SK-N-SH (cell line): ENCODE measurements around the gene CUEDC2. TPM values are rescaled to one million over a fixed set of nuclear protein-coding genes. Genes with fewer than 3 reads are reported as not detected.

ENCODE experiments used
- CTCF ChIA-PET: fragments of 300-600, 350-600 bp; formaldehyde crosslinking; extraction: SDS; loops from one replicate; lab custom pipeline; 2021; lab: Yijun Ruan, JAX
- POLR2A ChIA-PET: fragments of 350-600 bp; sonication (Branson Sonifier 250); formaldehyde crosslinking; extraction: SDS; loops from one replicate; lab custom pipeline; 2020; ENCODE audit warnings: antibody characterized with exemption, inconsistent platforms; lab: Yijun Ruan, JAX
- DNase-seq: peaks from one replicate; pipeline ENCODE4 v3.0.0; 2012
- H2AFZ ChIP-seq: fragments of 200-600 bp; sonication (generic); 2 replicates; pipeline ENCODE4 v1.8.1; 2016; ENCODE audit warnings: antibody characterized with exemption, mild to moderate bottlenecking, low read depth
- H3F3A ChIP-seq: fragments of 200-600 bp; sonication (generic); replicated peaks from 2 replicates; pipeline ENCODE3; 2016; ENCODE audit warnings: antibody characterized with exemption, mild to moderate bottlenecking; ENCODE audit not compliant: insufficient read depth
- H3K27ac ChIP-seq, 2 experiments: fragments of 200-500 bp in 1 of 2; fragments of 200-600 bp in 1 of 2; sonication (Bioruptor generic) in 1 of 2; sonication (generic), shearing (Covaris generic) in 1 of 2; 2 replicates each; pipeline versions ENCODE4 v1.5.1 to v1.6.1; 2014 to 2016; ENCODE audit warnings: low read depth in 2 of 2, inconsistent platforms in 1 of 2, low read length in 1 of 2, mild to moderate bottlenecking in 1 of 2, mixed read lengths in 1 of 2
- H3K27me3 ChIP-seq: fragments of 200-600 bp; sonication (generic), shearing (Covaris generic); 2 replicates; pipeline ENCODE4 v1.6.1; 2016; ENCODE audit warnings: mixed run types; ENCODE audit not compliant: insufficient read depth
- H3K36me3 ChIP-seq, 2 experiments: fragments of 200-500 bp in 1 of 2; fragments of 200-600 bp in 1 of 2; sonication (Bioruptor generic) in 1 of 2; sonication (generic) in 1 of 2; replicated peaks in 1 of 2; 2 replicates each; pipeline versions ENCODE3 to v1.5.1; 2014 to 2016; ENCODE audit warnings: low read length in 1 of 2, mild to moderate bottlenecking in 1 of 2; ENCODE audit not compliant: insufficient read depth in 2 of 2, control insufficient read depth in 1 of 2
- H3K4me1 ChIP-seq, 2 experiments: fragments of 200-500 bp in 1 of 2; fragments of 200-600 bp in 1 of 2; sonication (Bioruptor generic) in 1 of 2; sonication (generic), shearing (Covaris generic) in 1 of 2; 2 replicates each; pipeline versions ENCODE4 v1.5.1 to v1.6.1; 2014 to 2016; ENCODE audit warnings: low read depth in 1 of 2, low read length in 1 of 2, mixed run types in 1 of 2; ENCODE audit not compliant: insufficient read depth in 2 of 2, control insufficient read depth in 1 of 2
- H3K4me2 ChIP-seq: fragments of 200-600 bp; sonication (generic), shearing (Covaris generic); 2 replicates; pipeline ENCODE4 v1.6.1; 2017; ENCODE audit warnings: mixed run types
- H3K4me3 ChIP-seq, 2 experiments: fragments of 200-500 bp in 1 of 2; fragments of 200-600 bp in 1 of 2; sonication (Bioruptor generic) in 1 of 2; sonication (generic), shearing (Covaris generic) in 1 of 2; 2 replicates each; pipeline versions ENCODE4 v1.5.1 to v1.8.1; 2014 to 2016; ENCODE audit warnings: low read depth in 2 of 2, inconsistent platforms in 1 of 2, low read length in 1 of 2, mild to moderate bottlenecking in 1 of 2, mixed read lengths in 1 of 2, moderate library complexity in 1 of 2
- H3K79me2 ChIP-seq: fragments of 200-600 bp; sonication (generic); 2 replicates; pipeline ENCODE4 v1.8.1; 2017; ENCODE audit warnings: mild to moderate bottlenecking; ENCODE audit not compliant: insufficient read depth
- H3K9ac ChIP-seq: fragments of 200-600 bp; sonication (generic); 2 replicates; pipeline ENCODE4 v1.6.1; 2017; ENCODE audit warnings: mixed run types
- H3K9me2 ChIP-seq: fragments of 200-600 bp; sonication (generic); 2 replicates; pipeline ENCODE4 v1.6.1; 2017; ENCODE audit warnings: mixed run types
- H3K9me3 ChIP-seq: fragments of 200-600 bp; sonication (generic); 2 replicates; pipeline ENCODE4 v1.6.1; 2017; ENCODE audit warnings: mixed run types, mild to moderate bottlenecking, moderate library complexity
- H4K20me1 ChIP-seq: fragments of 200-600 bp; sonication (generic); 2 replicates; pipeline ENCODE4 v1.6.1; 2017; ENCODE audit warnings: mild to moderate bottlenecking, mixed run types; ENCODE audit not compliant: insufficient read depth
- CHD2 ChIP-seq: fragments of 150-350 bp; IDR thresholded peaks from 2 replicates; pipeline ENCODE4 v1.6.1; 2018; ENCODE audit warnings: low read length; ENCODE audit not compliant: partially characterized antibody
- EZH2phosphoT487 ChIP-seq: fragments of 200-600 bp; sonication (generic); IDR thresholded peaks from 2 replicates; pipeline ENCODE4 v1.6.1; 2017; ENCODE audit warnings: low read depth, mixed run types, mild to moderate bottlenecking, antibody characterized with exemption, moderate library complexity, borderline replicate concordance
- FOXJ3 ChIP-seq: sonication (generic); formaldehyde crosslinking; IDR thresholded peaks from 2 replicates; pipeline ENCODE4 v1.5.1; 2020; ENCODE audit warnings: mild to moderate bottlenecking, missing genetic modification reagents
- FOXM1 ChIP-seq: IDR thresholded peaks from 2 replicates; pipeline ENCODE4 v1.4.0; 2012; ENCODE audit warnings: low read depth, mild to moderate bottlenecking
- GABPA ChIP-seq: IDR thresholded peaks from 2 replicates; pipeline ENCODE4 v1.4.0; 2012; ENCODE audit warnings: low read depth, mild to moderate bottlenecking
- GATA2 ChIP-seq: sonication (generic); formaldehyde crosslinking; IDR thresholded peaks from 2 replicates; pipeline ENCODE4 v1.5.0; 2020; ENCODE audit warnings: mild to moderate bottlenecking, missing genetic modification reagents
- NRF1 ChIP-seq: IDR thresholded peaks from 2 replicates; pipeline ENCODE4 v1.6.1; 2012; ENCODE audit warnings: low read depth, mild to moderate bottlenecking, low read length
- RFX5 ChIP-seq: IDR thresholded peaks from 2 replicates; pipeline ENCODE4 v1.6.1; 2012; ENCODE audit warnings: mild to moderate bottlenecking, improper control_type of control experiment, low read length
- SIN3A ChIP-seq: IDR thresholded peaks from 2 replicates; pipeline ENCODE4 v1.6.1; 2012; ENCODE audit warnings: low read depth, mild to moderate bottlenecking, low read length, moderate library complexity, borderline replicate concordance
- SMC3 ChIP-seq: IDR thresholded peaks from 2 replicates; pipeline ENCODE4 v1.6.1; 2012; ENCODE audit warnings: low read depth, low read length, improper control_type of control experiment
- TAF1 ChIP-seq: IDR thresholded peaks from 2 replicates; pipeline ENCODE4 v1.6.1; 2012; ENCODE audit warnings: low read depth, mild to moderate bottlenecking, low read length, moderate library complexity, borderline replicate concordance
- TEAD4 ChIP-seq: IDR thresholded peaks from 2 replicates; pipeline ENCODE4 v1.4.0; 2012; ENCODE audit warnings: mild to moderate bottlenecking, borderline replicate concordance; ENCODE audit not compliant: insufficient read depth
- WGBS: methylation state at CpG from one replicate; pipeline ENCODE4 v1.1.6; 2017; ENCODE audit warnings: low lambda C conversion rate; 5-methylcytosine and 5-hydroxymethylcytosine counted together
- polyA plus RNA-seq, 3 experiments: library from polyadenylated mRNA; depleted of rRNA; stranded (reverse); fragments of >200 nt; gene quantifications; 2 replicates each; pipeline ENCODE4 v1.2.3, GENCODE V29; 2012
- TF ChIP-seq, protein P1 (sequence below): IDR thresholded peaks from 2 replicates; pipeline ENCODE4 v1.4.0; 2012; ENCODE audit warnings: low read depth
- TF ChIP-seq, protein P2 (sequence below): fragments of 150-350 bp; IDR thresholded peaks from 2 replicates; pipeline ENCODE4 v1.6.1; 2016; ENCODE audit warnings: mild to moderate bottlenecking, low read depth, low read length
- TF ChIP-seq, protein P3 (sequence below): fragments of 200-600 bp; sonication (generic); IDR thresholded peaks from 2 replicates; pipeline ENCODE4 v1.6.1; 2017; ENCODE audit warnings: antibody characterized with exemption, mild to moderate bottlenecking, moderate library complexity
- TF ChIP-seq, protein P4 (sequence below): fragments of 150-350 bp; IDR thresholded peaks from 2 replicates; pipeline ENCODE4 v1.6.1; 2017; ENCODE audit warnings: antibody characterized with exemption, low read length, low read depth, borderline replicate concordance
- TF ChIP-seq, protein P5 (sequence below): IDR thresholded peaks from 2 replicates; pipeline ENCODE4 v1.6.1; 2012; ENCODE audit warnings: mild to moderate bottlenecking, low read depth, low read length, moderate library complexity

Gene CUEDC2
- polyA plus RNA-seq, 1 of the 3 experiments (the other 2 are of a cell fraction) = 162 TPM

DNA sequence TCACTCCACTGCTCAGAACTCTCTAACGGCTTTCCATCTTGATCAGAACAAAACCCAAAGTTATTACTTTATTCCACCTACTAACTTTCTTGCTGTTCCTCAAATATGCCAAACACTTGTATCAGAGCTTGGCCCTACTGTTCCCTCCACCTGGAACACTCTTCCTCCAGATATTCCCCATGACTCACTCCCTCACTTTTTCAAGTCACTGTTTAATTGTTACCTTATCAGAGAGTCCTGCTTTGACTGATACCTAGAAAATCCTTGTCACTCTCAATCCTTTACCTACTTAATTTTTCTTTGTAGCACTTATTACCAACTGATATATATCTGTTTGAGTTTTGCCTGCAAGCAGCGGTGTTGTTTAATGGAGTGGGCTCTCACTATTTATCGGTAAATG, 42.5 kb downstream of the CUEDC2 start:
- H3K79me2 ChIP-seq = no peaks in the 10 kb centered on the region
- H3K36me3 ChIP-seq = no peaks in the 10 kb centered on the region
- H3K9me3 ChIP-seq = no peaks in the 10 kb centered on the region
- no peak overlapping the region for H2AFZ ChIP-seq
- H3K9ac ChIP-seq = no peak overlapping the region
- CTCF ChIA-PET = interaction anchor here (1.8 to 2.3 kb wide), 3 partner anchors 90 to 194 kb away, joined by 3 to 8 read pairs (median 7); no protein-coding TSS in a partner anchor
- no peak overlapping the region for H3K27ac ChIP-seq
- no peak overlapping the region for H3K4me2 ChIP-seq
- no peaks in the 10 kb centered on the region for H3K9me2 ChIP-seq
- no peak for TF ChIP-seq EZH2phosphoT487
- no peak for TF ChIP-seq RFX5
- TF ChIP-seq, protein P1, sequence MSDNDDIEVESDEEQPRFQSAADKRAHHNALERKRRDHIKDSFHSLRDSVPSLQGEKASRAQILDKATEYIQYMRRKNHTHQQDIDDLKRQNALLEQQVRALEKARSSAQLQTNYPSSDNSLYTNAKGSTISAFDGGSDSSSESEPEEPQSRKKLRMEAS = no peak
- TF ChIP-seq NRF1 = no peak
- TF ChIP-seq, protein P2, sequence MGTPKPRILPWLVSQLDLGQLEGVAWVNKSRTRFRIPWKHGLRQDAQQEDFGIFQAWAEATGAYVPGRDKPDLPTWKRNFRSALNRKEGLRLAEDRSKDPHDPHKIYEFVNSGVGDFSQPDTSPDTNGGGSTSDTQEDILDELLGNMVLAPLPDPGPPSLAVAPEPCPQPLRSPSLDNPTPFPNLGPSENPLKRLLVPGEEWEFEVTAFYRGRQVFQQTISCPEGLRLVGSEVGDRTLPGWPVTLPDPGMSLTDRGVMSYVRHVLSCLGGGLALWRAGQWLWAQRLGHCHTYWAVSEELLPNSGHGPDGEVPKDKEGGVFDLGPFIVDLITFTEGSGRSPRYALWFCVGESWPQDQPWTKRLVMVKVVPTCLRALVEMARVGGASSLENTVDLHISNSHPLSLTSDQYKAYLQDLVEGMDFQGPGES = no peak
- no peak for TF ChIP-seq GABPA
- TF ChIP-seq, protein P3, sequence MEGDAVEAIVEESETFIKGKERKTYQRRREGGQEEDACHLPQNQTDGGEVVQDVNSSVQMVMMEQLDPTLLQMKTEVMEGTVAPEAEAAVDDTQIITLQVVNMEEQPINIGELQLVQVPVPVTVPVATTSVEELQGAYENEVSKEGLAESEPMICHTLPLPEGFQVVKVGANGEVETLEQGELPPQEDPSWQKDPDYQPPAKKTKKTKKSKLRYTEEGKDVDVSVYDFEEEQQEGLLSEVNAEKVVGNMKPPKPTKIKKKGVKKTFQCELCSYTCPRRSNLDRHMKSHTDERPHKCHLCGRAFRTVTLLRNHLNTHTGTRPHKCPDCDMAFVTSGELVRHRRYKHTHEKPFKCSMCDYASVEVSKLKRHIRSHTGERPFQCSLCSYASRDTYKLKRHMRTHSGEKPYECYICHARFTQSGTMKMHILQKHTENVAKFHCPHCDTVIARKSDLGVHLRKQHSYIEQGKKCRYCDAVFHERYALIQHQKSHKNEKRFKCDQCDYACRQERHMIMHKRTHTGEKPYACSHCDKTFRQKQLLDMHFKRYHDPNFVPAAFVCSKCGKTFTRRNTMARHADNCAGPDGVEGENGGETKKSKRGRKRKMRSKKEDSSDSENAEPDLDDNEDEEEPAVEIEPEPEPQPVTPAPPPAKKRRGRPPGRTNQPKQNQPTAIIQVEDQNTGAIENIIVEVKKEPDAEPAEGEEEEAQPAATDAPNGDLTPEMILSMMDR = no peak
- TF ChIP-seq CHD2 = no peak
- TF ChIP-seq TEAD4 = no peak
- no peak for TF ChIP-seq FOXM1
- TF ChIP-seq SIN3A = no peak
- TF ChIP-seq, all 33 proteins: peak for 0
- POLR2A ChIA-PET = interaction anchor here (0.6 kb wide), 1 partner anchor 1403 kb away, joined by 3 read pairs; no protein-coding TSS in a partner anchor
- Histone ChIP-seq H3K4me3 (no peak overlapping the region), H3K4me1 (peaks cover 0 to 5% of the 10 kb centered on the region in 2 experiments; a peak in 1 of 4 replicates), H4K20me1 (no peaks in the 10 kb centered on the region), H3K27me3 (no peaks in the 10 kb centered on the region), H3F3A (peaks cover 3% of the 10 kb centered on the region)
- DNase-seq = no peak
- 50% methylated on average over 3 of the region's 3 CpGs for WGBS

DNA sequence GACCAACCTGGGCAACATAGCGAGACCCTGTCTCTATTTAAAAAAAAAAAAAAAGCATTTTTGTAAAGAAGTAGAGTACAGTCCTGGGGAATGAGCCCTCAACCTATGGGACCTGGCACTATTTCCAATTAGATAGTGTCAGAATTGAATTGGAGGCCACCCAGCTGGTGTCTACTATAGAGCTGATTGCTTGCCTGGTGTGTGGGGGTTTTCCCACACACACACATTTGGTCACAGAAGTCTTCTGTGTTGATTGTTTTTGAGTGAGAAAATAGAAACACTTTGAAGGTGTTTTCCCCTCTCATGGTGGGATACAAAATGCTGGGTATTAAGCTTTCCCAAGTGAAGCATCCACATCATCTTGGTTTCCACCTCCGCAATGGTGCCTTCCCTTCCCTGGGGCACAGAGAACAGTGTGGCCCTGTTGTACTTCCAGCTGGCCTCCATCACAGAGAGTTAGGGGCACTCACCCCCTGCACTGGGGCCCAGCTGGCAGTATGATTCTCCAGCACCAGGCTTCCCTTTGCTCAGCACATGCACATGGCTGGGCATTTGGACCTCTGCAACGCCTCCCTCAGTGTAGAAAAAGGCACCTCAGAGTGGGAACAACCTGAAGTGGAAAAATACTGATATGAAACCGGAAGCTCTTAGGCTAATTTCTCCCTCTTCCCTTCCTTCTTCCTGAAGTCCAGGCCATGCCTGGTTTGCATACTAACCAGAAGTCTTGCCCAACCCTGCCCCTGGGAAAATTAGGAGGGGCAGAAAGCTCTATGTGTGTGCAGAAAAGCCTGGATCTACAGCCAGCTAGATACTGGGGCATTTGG, 47.6 kb downstream of the CUEDC2 start:
- ChIA-PET CTCF (interaction anchor here (0.6 to 9.2 kb wide), 15 partner anchors 9 to 215 kb away, joined by 3 to 77 read pairs (median 6); partner anchors contain the start of gene FBXL15), POLR2A (interaction anchor here (0.7 kb wide), 1 partner anchor 239 kb away, joined by 3 read pairs; no protein-coding TSS in a partner anchor)
- H4K20me1 ChIP-seq = no peaks in the 10 kb centered on the region
- WGBS = 89% methylated on average over 4 of the region's 4 CpGs
- H3K9me2 ChIP-seq = no peaks in the 10 kb centered on the region
- no peak overlapping the region for H3K4me3 ChIP-seq
- H3K9me3 ChIP-seq = no peaks in the 10 kb centered on the region
- H3K27ac ChIP-seq = no peak overlapping the region
- no peaks in the 10 kb centered on the region for H3K79me2 ChIP-seq
- H3K9ac ChIP-seq = no peak overlapping the region
- H3K4me2 ChIP-seq = no peak overlapping the region
- no peaks in the 10 kb centered on the region; a peak in 1 of 4 replicates for H3K4me1 ChIP-seq
- H3F3A ChIP-seq = no peaks in the 10 kb centered on the region
- H2AFZ ChIP-seq = no peak overlapping the region
- H3K27me3 ChIP-seq = no peaks in the 10 kb centered on the region
- no peak for DNase-seq
- H3K36me3 ChIP-seq = peaks cover 0 to 19% of the 10 kb centered on the region in 2 experiments
- TF ChIP-seq NRF1 (no peak), GATA2 (CRISPR knock-in tag) (no peak), TAF1 (no peak), FOXM1 (no peak), SMC3 (no peak), FOXJ3 (CRISPR knock-in tag) (no peak), EZH2phosphoT487 (no peak)
- TF ChIP-seq, protein P4, sequence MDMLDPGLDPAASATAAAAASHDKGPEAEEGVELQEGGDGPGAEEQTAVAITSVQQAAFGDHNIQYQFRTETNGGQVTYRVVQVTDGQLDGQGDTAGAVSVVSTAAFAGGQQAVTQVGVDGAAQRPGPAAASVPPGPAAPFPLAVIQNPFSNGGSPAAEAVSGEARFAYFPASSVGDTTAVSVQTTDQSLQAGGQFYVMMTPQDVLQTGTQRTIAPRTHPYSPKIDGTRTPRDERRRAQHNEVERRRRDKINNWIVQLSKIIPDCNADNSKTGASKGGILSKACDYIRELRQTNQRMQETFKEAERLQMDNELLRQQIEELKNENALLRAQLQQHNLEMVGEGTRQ = no peak
- TF ChIP-seq, protein P5, sequence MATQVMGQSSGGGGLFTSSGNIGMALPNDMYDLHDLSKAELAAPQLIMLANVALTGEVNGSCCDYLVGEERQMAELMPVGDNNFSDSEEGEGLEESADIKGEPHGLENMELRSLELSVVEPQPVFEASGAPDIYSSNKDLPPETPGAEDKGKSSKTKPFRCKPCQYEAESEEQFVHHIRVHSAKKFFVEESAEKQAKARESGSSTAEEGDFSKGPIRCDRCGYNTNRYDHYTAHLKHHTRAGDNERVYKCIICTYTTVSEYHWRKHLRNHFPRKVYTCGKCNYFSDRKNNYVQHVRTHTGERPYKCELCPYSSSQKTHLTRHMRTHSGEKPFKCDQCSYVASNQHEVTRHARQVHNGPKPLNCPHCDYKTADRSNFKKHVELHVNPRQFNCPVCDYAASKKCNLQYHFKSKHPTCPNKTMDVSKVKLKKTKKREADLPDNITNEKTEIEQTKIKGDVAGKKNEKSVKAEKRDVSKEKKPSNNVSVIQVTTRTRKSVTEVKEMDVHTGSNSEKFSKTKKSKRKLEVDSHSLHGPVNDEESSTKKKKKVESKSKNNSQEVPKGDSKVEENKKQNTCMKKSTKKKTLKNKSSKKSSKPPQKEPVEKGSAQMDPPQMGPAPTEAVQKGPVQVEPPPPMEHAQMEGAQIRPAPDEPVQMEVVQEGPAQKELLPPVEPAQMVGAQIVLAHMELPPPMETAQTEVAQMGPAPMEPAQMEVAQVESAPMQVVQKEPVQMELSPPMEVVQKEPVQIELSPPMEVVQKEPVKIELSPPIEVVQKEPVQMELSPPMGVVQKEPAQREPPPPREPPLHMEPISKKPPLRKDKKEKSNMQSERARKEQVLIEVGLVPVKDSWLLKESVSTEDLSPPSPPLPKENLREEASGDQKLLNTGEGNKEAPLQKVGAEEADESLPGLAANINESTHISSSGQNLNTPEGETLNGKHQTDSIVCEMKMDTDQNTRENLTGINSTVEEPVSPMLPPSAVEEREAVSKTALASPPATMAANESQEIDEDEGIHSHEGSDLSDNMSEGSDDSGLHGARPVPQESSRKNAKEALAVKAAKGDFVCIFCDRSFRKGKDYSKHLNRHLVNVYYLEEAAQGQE = no peak
